RCC 7860 (cell line): ENCODE measurements around the gene USF2.
"Not testable (repeated sequence)": the region's sequence is repeated elsewhere in the genome, so short reads cannot be mapped to it uniquely, and the experiment has no call there.

Source experiments
- DNase-seq: peaks from one replicate; pipeline ENCODE4 v3.0.0-alpha.2; 2015; ENCODE audit warnings: low spot score
- FAIRE-seq: peaks from 2 replicates; lab custom pipeline; 2012; peaks lifted over from hg19 to GRCh38; lab: Jason Lieb, UNC

Gene USF2

DNA sequence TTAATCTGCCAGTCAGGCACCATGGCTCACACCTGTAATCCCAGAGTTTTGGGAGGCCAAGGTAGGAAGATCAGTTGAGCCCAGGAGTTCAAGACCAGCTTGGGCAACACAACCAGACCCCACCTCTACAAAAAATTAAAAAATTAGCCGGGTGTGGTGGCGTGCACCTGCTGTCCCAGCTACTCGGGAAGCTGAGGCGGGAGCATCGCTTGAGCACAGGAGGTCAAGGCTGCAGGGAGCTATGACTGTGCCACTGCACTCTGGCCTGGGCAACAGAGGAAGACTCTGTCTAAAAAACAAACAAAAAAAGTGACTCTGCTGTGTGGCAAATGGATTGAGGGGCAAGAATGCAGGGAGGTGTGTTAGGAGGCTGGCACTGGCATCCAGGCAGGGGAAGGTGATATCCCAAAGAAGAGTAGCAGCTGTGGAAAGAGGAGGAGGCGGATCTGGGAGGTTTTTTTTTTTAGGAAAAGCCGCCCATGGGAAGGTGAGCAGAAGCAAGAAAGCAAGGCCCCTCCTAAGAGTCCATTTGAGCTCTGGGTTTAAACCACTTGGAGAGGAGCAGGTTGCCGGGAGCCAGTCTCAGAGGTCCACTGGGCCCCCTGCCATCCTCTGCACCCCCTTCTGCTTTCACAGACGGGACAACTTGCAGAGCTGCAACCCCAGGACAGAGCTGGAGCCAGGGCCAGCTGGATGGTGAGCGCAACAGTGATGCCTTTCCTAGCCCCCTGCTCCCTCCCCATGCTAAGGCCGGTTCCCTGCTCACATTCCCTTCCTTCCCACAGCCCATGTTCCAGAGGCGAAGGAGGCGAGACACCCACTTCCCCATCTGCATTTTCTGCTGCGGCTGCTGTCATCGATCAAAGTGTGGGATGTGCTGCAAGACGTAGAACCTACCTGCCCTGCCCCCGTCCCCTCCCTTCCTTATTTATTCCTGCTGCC lies 15.7 kb downstream of the USF2 start:
- DNase-seq = no peak
- no peak for FAIRE-seq

DNA sequence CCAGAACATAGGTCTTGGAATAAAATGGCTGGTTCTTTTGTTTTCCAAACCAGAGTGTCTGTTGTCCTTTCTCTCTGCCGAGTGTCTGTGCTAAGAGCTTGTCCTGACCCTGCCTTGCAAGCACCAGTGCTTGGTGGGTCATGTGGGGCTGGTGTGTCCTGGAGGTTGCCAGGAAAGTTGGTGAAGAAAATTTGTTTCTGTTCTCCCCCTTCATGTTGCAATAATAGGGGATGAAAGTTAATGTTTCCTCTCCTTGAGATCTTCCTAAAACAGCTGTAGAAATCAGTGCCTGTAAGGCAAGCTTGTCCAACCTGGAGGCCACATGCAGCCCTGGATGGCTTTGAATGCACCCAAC lies 16.3 kb downstream of the USF2 start:
- no peak for FAIRE-seq
- DNase-seq = no peak

DNA sequence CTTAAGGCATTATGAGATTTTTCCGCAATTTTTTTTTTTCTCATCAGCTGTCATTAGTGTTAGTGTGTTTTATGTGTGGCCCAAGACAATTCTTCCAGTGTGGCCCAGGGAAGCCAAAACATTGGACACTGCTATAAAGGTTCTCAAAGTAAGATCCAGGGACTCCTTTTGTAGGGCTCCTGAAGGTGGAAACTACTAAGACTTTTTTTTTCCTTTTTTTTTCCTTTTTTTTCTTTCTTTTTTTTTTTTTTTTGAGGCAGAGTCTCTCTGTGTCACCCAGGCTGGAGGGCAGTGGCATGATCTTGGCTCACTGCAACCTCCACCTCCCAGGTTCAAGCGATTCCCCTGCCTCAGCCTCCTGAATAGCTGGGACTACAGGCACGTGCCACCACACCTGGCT lies 16.7 kb downstream of the USF2 start:
- not testable (repeated sequence) for DNase-seq, FAIRE-seq

DNA sequence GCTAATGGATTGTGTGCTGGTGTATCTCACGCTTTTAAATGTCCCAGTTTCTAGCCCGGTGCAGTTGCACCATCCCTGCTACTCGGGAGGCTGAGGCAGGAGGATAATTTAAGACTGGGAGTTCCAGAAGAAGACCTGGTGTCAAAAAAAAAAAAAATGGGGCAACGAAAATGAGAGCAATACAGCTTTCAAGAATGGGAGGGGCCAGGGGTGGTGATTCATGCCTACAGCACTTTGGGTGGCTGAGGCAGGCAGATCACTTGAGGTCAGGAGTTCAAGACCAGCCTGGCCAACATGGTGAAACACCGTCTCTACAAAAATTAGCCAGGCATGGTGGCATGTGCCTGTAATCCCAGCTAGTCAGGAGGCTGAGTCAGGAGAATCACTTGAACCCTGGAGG lies 17.3 kb downstream of the USF2 start:
- not testable (repeated sequence) for FAIRE-seq, DNase-seq

DNA sequence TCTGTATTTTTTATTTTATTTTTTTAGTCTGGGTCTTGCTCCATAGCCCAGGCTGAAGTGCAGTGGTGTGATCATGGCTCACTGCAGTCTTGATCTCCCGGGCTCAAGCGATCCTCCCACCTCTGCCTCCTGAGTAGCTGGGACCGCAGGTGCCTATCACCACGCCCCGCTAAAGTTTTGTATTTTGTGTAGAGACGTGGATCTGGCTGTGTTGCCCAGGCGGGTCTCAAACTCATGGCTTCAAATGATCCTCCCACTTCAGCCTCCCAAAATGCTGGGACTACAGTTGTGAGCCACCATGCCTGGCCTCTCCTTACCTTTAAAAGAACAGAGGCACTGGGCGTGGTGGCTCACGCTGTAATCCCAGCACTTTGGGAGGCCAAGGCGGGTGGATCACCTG lies 19.0 kb downstream of the USF2 start:
- FAIRE-seq (no peak), DNase-seq (no peak)

DNA sequence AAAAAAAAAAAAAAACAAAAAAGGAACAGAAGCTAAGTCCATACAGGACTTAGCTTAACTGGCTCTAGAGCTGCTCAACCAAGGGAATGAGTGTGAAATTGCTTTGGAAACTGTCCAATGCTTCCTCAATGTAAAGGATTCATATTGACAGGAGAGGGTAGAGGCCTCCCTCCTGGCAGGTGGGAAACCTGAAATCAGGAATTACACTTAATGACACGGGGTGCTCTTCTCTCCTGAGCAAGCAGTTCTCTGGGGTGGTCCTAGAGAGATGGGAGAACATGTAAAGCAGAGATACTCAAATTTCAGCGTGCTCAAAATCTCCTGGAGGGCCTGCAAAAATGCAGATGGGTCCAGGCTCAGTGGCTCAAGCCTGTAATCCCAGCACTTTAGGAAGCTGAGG lies 19.6 kb downstream of the USF2 start:
- DNase-seq = no peak
- FAIRE-seq = no peak

DNA sequence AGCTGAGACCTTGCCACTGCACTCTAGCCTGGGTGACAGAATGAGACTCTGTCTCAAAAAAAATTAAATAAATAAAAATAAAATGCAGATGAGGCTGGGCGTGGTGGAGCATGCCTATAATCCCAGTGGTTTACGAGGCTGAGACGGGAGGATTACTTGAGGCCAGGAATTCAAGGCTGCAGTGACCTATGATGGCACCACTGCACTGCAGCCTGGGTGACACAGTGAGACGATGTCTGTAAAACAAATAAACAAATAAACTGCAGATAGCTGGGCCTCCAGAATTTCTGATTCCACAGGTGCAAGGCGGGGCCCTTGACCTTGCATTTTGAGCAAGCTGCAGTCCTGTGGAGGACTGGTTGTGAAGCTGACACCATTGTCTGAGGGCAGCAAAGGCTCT lies 20.1 kb downstream of the USF2 start:
- FAIRE-seq (no peak), DNase-seq (no peak)

DNA sequence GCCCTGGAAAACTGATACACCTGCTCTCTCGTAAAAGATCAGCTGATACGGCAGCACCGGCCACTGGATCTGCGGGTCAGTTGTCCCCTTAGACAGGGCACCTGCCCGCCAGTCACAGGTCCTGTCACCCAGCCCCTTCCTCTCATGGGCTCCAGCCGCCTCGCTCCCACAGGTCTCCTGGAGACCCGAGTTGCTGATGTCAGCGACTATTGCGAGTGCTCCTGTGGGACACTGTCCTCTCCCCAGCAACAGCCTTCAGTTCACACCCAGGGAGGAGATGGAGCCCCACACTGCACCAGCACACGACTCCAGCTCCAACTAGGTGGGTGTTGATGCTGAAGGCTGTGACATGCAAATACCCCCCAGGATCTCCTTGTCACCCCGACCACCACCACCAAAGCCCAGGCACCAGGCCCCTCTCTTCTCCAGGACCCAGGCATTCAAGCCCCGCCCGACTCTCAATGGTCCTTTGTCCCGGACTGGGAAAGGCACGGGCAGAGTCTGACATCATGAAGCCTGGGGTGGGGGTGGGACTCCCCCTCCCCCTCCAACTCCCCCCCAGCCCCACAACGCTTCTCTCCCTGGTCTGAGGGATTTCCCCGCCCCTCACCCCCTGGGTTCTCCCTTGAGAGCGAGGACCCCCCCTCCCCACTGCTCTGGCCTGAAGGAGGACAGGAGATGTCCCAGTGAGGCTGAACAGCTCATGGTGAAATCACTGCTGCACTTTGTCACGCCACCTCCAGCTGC lies 21.8 kb downstream of the USF2 start:
- FAIRE-seq (no peak), DNase-seq (no peak)

DNA sequence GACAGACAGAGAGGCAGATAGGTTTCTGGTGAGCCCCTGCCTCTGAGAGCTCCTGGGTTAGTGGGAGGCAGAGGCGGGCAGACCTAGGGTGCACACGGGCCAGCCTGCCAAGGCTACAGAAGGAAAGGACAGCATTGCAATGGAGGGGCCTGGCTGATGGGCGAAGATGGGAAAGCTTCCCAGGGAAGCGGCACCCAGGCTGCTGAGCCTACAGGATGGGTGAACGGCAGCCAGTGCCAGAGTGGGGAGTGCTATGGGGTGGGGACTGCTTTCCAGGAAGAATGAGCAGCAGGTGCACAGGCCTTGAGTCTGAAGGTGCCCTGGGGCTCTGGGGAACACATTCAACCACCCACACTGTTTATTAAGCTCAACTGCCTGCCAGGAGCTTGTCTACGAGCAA lies 22.5 kb downstream of the USF2 start:
- FAIRE-seq (no peak), DNase-seq (no peak)

DNA sequence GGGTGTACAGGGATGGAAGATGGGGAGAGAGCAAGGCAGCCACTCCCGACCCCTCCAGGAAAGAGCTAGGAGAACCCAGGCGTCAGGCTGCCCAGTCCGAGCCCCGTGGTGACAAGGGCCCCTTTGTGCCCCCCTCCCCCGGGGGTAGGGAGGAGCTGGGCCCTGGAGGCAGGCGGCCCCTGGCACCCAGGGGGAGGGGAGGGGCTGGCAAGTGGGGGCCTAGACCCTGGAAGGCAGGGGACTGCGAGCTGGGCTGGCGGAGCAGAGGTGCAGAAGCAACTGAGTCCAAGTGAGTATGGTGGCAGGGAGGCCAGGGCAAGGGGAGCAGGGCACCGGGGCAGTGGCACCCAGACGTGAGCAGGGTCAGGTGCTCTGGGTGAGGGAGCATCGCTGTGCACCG lies 23.2 kb downstream of the USF2 start, which contains the start of gene MAG:
Gene MAG, plus strand, starts transcription at position 246 of the 400 bp plus-strand sequence. CDS start 3,248 bp downstream, outside the sequence.
- FAIRE-seq (no peak), DNase-seq (no peak)

DNA sequence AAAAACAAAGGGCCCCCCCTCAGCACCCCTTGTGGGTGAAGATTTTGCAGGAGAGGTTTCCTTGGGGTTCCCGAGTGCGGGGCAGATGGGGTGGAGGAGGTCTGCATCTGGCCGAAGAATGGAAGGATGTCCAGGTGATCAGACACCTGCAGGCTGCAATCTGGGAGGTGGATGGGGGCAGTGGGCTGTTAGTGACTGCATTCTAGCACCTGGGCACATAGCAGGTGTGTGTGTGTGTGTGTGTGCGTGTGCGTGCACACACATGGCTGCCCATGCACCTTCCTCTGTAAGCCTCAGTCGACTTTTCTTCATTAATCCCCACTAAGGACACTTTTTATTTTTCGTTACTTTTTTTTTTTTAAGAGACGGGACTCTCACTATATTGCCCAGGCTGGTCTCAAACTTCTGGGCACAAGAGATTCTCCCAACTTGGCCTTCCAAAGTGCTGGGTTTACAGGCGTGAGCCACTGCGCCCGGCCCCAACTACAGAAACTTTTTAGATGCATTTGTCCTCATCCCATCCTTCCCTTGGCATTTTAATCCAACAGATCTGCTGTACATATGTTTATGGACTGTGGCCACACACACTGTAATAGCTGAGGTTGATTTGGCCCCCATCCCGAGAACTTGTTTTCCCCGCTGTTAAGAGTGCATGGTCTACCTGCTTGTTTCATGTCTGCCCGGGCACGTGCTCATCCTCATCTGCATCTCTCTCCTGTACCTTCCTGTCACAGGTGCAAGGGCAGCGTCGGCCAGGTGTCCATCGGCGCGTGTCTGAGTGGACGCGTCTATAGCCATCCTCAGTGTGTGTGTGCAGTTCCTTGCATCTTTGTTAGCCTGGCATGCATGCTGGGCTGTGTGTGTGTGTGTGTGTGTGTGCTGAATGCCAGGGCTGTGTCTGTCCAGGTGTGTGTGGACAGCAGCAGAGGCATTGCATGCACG lies 23.9 kb downstream of the USF2 start:
- no peak for DNase-seq
- no peak for FAIRE-seq

DNA sequence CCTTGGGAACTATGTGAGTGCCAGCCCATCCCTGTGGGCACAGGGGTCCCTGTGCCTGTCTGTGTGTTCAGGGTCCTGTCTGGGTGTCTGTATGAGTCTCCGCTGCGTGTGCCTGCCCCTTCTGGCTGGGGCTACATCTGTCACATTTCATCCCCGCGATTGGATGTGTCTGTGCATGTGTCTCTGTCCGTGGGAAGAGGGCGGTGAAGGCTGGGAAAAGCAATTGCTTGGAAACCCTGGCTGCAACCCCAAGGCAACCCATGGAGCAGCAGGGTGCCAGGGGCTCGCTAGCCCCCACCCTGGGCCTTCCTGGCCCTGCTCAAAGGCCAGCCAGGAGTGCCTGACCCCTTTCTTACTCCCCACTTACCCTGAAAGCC lies 24.6 kb downstream of the USF2 start:
- no peak for FAIRE-seq
- no peak for DNase-seq

DNA sequence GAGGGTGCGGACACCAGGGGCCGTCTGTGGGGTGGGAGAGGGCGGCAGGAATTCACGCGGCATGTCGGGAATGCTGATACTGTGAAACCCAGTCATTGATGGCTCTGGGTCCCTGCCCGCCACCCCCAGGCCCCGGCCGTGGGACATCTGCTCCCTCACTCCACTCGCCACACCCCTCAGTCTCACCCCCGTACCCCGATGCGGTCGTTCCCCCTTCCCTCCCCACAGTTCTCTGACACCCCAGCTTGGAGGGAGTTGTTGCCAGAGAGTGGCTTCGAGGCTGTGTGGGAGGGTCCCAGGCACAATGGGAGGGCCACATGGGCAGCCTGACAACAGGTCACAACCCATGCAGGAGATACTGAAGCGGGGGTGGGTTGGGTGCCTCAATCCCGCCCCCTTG lies 25.0 kb downstream of the USF2 start:
- DNase-seq (no peak), FAIRE-seq (no peak)

DNA sequence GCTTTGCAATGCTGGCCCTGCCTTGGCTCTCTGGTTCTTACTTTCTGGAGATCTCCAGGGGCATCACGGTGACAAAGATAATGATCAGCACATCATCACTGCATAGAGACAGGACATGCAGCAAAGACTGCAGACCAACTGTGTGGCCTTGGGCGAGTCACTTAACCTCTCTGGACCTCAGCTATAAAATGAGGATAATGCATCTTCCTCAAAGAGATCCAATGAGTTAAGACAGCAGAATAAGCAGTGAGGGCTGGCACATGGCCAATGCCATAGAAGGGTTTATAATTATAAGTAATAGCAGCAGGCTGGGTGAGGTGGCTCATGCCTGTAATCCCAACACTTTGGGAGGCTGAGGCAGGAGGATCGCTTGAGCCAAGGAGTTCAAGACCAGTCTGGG lies 25.6 kb downstream of the USF2 start:
- FAIRE-seq = no peak
- DNase-seq = no peak

DNA sequence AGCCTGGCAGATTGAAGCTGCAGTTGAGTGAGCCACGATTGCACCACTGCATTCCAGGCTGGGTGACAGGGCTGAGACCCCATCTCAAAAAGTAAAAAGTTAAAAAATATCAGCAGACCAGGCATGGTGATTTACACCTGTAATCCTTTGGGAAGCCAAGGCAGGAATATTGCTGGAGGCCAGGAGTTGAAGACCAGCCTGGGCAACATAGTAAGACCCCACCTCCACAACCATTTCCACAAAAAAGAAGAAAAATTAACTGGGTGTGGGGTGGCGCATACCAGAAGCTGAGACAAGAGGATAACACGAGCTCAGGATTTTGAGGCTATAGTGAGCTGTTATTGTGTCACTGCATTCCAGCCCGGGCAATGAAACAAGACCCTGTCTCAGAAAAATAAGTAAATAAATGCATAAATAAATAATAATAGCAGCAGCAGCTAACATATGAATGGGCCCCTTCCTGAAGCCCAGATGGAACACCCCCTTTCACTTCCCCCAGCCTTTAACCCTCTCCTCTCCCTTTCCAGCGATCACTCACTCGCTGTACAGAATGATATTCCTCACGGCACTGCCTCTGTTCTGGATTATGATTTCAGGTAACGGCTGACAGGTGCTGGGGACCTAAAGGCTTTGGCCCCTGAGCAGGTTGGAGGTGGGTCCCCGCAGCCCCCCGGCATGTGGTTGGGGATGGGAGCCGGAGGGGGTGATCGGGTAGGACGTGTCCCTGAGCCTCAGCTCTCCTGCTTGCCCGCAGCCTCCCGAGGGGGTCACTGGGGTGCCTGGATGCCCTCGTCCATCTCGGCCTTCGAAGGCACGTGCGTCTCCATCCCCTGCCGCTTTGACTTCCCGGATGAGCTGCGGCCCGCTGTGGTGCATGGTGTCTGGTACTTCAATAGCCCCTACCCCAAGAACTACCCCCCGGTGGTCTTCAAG lies 26.4 kb downstream of the USF2 start:
- FAIRE-seq (no peak), DNase-seq (no peak)

DNA sequence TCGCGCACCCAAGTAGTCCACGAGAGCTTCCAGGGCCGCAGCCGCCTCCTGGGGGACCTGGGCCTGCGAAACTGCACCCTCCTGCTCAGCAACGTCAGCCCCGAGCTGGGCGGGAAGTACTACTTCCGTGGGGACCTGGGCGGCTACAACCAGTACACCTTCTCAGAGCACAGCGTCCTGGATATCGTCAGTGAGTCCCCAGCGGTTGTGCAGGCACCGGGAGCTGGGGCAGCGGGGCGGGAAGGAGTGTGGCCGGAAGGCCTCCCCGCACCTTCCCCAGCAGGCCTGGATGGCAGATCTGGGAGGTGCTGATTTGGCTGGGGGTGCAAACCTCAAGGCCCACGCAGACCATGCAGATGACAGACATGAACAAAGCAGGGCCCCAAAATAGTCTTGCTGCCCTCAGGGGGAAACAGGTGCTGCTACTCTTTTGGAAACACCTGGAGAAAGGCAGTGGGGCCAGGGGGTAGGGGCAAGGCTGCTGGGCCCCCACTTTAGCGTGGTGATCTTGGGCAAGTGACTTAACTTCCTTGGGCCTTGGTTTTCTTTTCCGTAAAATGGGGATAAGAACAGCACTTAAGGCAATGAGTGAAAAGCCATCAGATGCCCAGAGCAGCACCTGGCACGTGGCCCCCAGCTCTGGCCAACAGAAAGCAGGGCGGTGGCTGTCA lies 27.2 kb downstream of the USF2 start:
- FAIRE-seq = no peak
- DNase-seq = no peak

DNA sequence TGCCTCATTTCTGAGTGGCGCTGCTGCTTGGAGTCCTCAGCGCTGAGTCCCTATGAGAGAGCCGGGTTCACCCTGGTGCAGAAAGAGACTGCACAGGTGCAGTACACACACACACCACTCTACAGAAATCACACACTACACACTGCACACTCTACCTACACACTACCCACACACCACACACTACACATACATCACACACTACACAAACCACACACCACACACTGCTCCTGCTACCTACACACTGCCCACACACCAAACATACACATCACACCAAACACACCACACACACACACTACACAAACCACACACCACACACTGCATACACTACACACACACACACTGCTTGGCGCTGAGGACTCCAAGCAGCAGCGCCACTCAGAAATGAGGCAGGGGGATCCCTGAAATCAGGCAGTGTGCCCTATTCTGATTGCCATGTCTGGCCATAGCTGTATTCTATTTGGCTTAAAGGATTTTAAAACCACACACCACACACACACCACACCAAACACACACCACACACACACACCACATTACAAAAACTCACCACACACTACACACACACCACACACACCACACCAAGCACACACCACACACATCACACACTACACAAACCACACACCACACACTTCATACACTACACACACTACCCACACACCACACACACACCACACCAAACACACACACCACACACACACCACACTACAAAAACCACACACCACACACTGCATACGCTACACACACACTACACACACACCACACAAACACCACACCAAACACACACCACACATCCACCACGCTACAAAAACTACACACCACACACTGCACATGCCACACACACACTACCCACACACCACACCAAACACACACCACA lies 28.1 kb downstream of the USF2 start:
- FAIRE-seq (no peak), DNase-seq (no peak)

DNA sequence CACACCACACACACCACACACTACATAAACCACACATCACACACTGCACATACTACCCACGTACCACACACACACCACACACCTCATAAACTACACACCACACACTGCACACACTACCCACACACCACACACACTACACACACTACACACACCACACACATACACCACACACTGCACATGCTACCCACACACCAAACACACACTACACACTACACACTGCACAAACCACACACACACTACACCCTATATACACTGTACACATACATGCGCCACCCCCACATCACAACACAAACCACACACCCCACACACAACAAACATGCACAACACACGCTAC lies 28.7 kb downstream of the USF2 start:
- FAIRE-seq (no peak), DNase-seq (no peak)

DNA sequence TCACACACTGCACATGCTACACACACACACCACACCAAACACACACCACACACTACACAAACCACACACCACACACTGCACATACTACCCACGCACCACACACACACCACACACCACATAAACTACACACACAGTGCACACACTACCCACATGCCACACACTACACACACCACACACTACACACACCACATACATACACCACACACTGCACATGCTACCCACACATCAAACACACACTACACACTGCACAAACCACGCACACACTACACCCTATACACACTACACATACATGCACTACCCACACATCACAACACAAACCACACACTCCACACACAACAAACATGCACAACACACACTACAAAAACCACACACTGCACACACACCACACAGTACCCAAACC lies 29.2 kb downstream of the USF2 start:
- DNase-seq = no peak
- FAIRE-seq = no peak
